Measurements from ENCODE around the gene CYTH4. TPM values are rescaled to one million over a fixed set of nuclear protein-coding genes. Genes with fewer than 3 reads are reported as not detected.

The CYTH4 gene
- total and polyA plus RNA-seq, 4 donors: 1.9 to 9.9 (median 5.9) TPM

DNA sequence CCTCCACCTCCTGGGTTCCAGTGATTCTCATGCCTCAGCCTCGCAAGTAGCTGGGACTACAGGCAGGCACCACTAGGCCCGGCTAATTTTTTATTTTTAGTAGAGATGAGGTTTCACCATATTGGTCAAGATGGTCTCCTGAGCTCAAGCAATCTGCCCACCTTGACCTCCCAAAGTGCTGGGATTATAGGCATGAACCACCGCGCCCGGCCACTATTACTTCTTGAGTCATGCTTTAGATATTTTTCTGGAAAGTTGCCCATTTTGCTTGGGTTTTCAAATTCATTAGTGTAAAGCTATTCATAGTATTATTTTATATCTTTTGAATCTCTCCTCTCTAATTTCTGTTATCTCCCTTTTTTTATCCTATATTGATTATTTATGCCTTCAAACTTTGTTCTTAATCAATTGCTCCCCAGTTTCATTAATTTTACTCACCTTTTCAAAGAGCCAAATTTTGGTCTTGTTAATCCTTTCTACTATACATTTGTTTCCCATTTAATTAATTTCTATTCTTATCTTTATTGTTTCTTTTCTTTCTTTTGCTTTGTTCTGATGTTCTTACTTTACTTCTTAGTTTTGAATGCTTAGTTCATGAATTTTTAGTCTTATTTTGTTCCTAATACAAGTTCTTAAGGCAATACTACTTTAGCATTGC lies 28.0 kb upstream of the CYTH4 start:
- Histone ChIP-seq H3K4me3 (ENCODE audit: low read depth in 1 of 3, low read length in 3 of 3) (no peak overlapping the region), H3K9me3 (ENCODE audit: control insufficient read depth in 4 of 4, low read length in 3 of 4) (no peaks in the 10 kb centered on the region), H3K27ac (ENCODE audit: low read depth in 1 of 2, low read length in 2 of 2) (no peak overlapping the region), H3K9ac (ENCODE audit: low read depth in 1 of 2, low read length in 2 of 2) (no peak overlapping the region), H3K27me3 (ENCODE audit: control insufficient read depth in 4 of 4, insufficient read depth in 4 of 4, low read length in 3 of 4) (no peaks in the 10 kb centered on the region), H3K4me1 (ENCODE audit: control insufficient read depth in 4 of 4, insufficient read depth in 4 of 4, low read length in 3 of 4) (no peaks in the 10 kb centered on the region), H3K36me3 (ENCODE audit: control insufficient read depth in 4 of 4, insufficient read depth in 3 of 4, low read depth in 1 of 4, low read length in 3 of 4) (no peaks in the 10 kb centered on the region)
- no peak for DNase-seq (ENCODE audit: low spot score)
- WGBS: 92% methylated on average over 5 of the region's 5 CpGs
- TF ChIP-seq GABPA (IDR thresholded peaks at IDR 0.05 in 1 of 2, conservative IDR thresholded peaks at IDR 0.05 in 1 of 2) (no peak), RAD21 (IDR thresholded peaks at IDR 0.05) (no peak), HNF4G (IDR thresholded peaks at IDR 0.05) (no peak), TAF1 (conservative IDR thresholded peaks at IDR 0.05) (no peak), HNF4A (conservative IDR thresholded peaks at IDR 0.05) (no peak), SP1 (IDR thresholded peaks at IDR 0.05) (no peak), JUND (IDR thresholded peaks at IDR 0.05) (no peak), YY1 (IDR thresholded peaks at IDR 0.05) (no peak), NR2F2 (IDR thresholded peaks at IDR 0.05) (no peak), FOXA2 (IDR thresholded peaks at IDR 0.05) (no peak), FOXA1 (IDR thresholded peaks at IDR 0.05) (no peak), RXRA (IDR thresholded peaks at IDR 0.05) (no peak), EGR1 (IDR thresholded peaks at IDR 0.05; ENCODE audit: low read depth in 2 of 2) (no peak)
- TF ChIP-seq, protein P1, sequence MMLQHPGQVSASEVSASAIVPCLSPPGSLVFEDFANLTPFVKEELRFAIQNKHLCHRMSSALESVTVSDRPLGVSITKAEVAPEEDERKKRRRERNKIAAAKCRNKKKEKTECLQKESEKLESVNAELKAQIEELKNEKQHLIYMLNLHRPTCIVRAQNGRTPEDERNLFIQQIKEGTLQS (IDR thresholded peaks at IDR 0.05): no peak
- TF ChIP-seq, protein P2, sequence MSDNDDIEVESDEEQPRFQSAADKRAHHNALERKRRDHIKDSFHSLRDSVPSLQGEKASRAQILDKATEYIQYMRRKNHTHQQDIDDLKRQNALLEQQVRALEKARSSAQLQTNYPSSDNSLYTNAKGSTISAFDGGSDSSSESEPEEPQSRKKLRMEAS (IDR thresholded peaks at IDR 0.05): no peak
- TF ChIP-seq, protein P3, sequence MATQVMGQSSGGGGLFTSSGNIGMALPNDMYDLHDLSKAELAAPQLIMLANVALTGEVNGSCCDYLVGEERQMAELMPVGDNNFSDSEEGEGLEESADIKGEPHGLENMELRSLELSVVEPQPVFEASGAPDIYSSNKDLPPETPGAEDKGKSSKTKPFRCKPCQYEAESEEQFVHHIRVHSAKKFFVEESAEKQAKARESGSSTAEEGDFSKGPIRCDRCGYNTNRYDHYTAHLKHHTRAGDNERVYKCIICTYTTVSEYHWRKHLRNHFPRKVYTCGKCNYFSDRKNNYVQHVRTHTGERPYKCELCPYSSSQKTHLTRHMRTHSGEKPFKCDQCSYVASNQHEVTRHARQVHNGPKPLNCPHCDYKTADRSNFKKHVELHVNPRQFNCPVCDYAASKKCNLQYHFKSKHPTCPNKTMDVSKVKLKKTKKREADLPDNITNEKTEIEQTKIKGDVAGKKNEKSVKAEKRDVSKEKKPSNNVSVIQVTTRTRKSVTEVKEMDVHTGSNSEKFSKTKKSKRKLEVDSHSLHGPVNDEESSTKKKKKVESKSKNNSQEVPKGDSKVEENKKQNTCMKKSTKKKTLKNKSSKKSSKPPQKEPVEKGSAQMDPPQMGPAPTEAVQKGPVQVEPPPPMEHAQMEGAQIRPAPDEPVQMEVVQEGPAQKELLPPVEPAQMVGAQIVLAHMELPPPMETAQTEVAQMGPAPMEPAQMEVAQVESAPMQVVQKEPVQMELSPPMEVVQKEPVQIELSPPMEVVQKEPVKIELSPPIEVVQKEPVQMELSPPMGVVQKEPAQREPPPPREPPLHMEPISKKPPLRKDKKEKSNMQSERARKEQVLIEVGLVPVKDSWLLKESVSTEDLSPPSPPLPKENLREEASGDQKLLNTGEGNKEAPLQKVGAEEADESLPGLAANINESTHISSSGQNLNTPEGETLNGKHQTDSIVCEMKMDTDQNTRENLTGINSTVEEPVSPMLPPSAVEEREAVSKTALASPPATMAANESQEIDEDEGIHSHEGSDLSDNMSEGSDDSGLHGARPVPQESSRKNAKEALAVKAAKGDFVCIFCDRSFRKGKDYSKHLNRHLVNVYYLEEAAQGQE (IDR thresholded peaks at IDR 0.05): no peak
- TF ChIP-seq, protein P4, sequence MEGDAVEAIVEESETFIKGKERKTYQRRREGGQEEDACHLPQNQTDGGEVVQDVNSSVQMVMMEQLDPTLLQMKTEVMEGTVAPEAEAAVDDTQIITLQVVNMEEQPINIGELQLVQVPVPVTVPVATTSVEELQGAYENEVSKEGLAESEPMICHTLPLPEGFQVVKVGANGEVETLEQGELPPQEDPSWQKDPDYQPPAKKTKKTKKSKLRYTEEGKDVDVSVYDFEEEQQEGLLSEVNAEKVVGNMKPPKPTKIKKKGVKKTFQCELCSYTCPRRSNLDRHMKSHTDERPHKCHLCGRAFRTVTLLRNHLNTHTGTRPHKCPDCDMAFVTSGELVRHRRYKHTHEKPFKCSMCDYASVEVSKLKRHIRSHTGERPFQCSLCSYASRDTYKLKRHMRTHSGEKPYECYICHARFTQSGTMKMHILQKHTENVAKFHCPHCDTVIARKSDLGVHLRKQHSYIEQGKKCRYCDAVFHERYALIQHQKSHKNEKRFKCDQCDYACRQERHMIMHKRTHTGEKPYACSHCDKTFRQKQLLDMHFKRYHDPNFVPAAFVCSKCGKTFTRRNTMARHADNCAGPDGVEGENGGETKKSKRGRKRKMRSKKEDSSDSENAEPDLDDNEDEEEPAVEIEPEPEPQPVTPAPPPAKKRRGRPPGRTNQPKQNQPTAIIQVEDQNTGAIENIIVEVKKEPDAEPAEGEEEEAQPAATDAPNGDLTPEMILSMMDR (IDR thresholded peaks at IDR 0.05; ENCODE audit: low read depth, low read length, missing input control): no peak
- TF ChIP-seq, protein P5, sequence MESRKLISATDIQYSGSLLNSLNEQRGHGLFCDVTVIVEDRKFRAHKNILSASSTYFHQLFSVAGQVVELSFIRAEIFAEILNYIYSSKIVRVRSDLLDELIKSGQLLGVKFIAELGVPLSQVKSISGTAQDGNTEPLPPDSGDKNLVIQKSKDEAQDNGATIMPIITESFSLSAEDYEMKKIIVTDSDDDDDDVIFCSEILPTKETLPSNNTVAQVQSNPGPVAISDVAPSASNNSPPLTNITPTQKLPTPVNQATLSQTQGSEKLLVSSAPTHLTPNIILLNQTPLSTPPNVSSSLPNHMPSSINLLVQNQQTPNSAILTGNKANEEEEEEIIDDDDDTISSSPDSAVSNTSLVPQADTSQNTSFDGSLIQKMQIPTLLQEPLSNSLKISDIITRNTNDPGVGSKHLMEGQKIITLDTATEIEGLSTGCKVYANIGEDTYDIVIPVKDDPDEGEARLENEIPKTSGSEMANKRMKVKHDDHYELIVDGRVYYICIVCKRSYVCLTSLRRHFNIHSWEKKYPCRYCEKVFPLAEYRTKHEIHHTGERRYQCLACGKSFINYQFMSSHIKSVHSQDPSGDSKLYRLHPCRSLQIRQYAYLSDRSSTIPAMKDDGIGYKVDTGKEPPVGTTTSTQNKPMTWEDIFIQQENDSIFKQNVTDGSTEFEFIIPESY (IDR thresholded peaks at IDR 0.05): no peak
